OCI-LY3 (cell line): ENCODE measurements around the gene WWOX.

Experiments
- EZH2phosphoT487 ChIP-seq: fragments of 200-600 bp; shearing (Covaris generic); IDR thresholded peaks from 2 replicates; pipeline ENCODE4 v1.6.1; 2018; ENCODE audit warnings: antibody characterized with exemption, mixed run types, low read depth
- TF ChIP-seq, protein P1 (sequence below): fragments of 200-600, 300-600 bp; sonication (generic); IDR thresholded peaks from 2 replicates; pipeline ENCODE4 v1.5.1; 2014; ENCODE audit warnings: antibody characterized with exemption, low read length, low read depth

DNA sequence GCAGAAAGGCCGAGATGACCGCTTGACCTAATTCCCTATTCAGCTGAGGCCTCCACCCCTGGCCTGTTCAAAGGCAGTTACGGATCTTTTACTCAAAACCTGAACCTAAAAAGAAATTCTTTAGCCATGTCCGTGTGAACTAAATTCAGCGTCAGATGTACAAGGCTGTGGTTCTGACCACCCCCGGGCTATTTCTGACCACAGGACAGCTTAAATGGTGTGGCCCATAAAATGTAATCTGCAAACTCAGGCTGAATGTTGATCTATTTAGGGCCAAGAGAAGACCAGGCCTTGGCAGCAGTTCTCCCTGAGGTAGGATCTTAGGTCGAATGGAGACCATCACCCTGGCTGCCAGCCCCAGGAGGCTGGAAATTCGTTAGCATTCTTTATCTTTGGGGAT, 485.5 kb downstream of the WWOX start:
- TF ChIP-seq, protein P1, sequence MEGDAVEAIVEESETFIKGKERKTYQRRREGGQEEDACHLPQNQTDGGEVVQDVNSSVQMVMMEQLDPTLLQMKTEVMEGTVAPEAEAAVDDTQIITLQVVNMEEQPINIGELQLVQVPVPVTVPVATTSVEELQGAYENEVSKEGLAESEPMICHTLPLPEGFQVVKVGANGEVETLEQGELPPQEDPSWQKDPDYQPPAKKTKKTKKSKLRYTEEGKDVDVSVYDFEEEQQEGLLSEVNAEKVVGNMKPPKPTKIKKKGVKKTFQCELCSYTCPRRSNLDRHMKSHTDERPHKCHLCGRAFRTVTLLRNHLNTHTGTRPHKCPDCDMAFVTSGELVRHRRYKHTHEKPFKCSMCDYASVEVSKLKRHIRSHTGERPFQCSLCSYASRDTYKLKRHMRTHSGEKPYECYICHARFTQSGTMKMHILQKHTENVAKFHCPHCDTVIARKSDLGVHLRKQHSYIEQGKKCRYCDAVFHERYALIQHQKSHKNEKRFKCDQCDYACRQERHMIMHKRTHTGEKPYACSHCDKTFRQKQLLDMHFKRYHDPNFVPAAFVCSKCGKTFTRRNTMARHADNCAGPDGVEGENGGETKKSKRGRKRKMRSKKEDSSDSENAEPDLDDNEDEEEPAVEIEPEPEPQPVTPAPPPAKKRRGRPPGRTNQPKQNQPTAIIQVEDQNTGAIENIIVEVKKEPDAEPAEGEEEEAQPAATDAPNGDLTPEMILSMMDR: no peak
- TF ChIP-seq EZH2phosphoT487: no peak
